Epithelial cell of esophagus (primary cell): ENCODE measurements around the gene APOBEC3B.

ENCODE experiments used
- DNase-seq: peaks from one replicate; pipeline ENCODE4 v3.0.0; 2010; ENCODE audit warnings: low read depth
- H3K4me3 ChIP-seq: 2 replicates; pipeline ENCODE4 v1.5.1; 2011; ENCODE audit warnings: mild to moderate bottlenecking, low read length, control low read depth
- TF ChIP-seq, protein P1 (sequence below): IDR thresholded peaks from 2 replicates; pipeline ENCODE4 v1.5.1; 2011; ENCODE audit warnings: low read depth, mild to moderate bottlenecking, low read length, control low read depth, inconsistent platforms; ENCODE audit not compliant: insufficient read depth; ENCODE audit errors: missing control alignments

APOBEC3B gene

GRCh38 chr22:38964306-38964705 lies 17.8 kb upstream of the APOBEC3B start:
- TF ChIP-seq, protein P1, sequence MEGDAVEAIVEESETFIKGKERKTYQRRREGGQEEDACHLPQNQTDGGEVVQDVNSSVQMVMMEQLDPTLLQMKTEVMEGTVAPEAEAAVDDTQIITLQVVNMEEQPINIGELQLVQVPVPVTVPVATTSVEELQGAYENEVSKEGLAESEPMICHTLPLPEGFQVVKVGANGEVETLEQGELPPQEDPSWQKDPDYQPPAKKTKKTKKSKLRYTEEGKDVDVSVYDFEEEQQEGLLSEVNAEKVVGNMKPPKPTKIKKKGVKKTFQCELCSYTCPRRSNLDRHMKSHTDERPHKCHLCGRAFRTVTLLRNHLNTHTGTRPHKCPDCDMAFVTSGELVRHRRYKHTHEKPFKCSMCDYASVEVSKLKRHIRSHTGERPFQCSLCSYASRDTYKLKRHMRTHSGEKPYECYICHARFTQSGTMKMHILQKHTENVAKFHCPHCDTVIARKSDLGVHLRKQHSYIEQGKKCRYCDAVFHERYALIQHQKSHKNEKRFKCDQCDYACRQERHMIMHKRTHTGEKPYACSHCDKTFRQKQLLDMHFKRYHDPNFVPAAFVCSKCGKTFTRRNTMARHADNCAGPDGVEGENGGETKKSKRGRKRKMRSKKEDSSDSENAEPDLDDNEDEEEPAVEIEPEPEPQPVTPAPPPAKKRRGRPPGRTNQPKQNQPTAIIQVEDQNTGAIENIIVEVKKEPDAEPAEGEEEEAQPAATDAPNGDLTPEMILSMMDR = no peak
- no peak overlapping the region for H3K4me3 ChIP-seq
- no peak for DNase-seq

DNA sequence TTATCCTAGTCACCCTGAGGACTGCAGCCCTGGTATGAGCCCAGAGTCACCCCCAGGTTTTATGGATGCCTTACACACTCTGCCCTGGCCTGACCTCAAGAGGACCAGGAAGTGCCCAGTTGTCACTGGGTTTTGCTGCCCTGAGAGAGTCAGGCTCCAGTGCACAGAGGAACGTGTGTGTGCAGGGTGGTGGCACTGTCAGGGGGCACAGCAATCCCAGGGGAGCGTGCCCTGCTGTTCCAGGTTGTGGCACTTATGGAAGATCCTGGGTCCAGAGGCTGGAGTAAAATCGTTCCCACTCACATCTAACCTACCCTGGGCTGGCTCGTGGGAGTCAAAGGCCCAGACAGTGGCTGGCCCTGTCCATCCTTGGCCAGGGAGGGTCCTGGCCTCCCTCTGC lies 17.2 kb upstream of the APOBEC3B start:
- no peak for DNase-seq
- TF ChIP-seq, protein P1 = no peak
- no peak overlapping the region for H3K4me3 ChIP-seq

DNA sequence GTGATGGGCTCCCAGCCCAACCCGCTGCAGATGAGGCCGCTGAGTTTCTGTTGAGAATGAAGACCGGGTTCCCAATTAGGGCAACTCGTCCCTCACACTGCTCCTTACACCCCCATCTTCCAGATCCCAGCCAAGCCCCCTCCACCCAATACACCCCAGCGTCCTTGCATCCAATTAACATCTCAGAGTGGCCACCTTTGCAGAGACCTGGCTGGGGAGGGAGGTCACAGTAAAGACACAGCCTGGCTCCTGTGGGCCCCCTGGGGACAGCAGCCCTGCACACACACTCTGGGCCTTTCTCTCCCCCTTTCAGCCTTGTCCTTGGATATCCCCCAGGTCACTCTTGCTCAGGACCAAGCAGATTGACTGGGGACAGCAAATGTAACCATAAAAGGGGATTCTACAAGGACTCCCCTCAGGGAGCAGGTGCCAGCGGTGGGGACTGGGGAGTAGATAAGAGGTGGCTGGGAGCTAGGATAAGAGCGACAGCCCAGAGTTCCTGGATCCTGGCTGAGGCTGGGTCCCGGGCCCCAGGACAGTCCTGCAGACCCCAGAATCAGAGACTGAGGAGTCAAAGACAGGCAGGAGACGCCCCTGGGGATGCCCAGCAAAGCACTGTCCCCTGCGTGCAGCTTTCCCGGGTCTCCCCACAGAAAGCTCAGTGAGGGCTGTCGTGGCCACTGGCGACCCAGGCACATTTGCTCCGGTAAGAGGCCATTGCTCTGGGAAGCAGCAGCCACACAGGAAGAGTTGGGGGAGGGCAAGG lies 16.4 kb upstream of the APOBEC3B start:
- TF ChIP-seq, protein P1 = no peak
- H3K4me3 ChIP-seq = no peak overlapping the region
- DNase-seq = no peak

DNA sequence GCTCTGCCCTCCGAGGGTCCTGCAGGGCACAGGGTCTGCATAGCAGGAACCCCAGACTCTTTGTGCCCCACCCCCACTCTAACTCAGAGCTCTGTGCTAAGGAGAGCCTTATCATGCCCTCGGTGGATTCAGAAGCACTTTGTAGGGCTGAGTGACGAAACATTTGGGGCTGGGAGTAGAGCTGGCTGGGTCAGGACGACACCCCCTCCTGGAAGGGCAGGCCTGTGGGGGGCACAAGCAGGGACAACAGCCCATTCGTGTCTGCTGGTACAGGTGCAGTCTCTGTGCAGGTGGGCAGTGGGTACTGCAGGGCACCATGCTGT lies 15.8 kb upstream of the APOBEC3B start:
- DNase-seq = no peak
- H3K4me3 ChIP-seq = no peak overlapping the region
- TF ChIP-seq, protein P1 = no peak

GRCh38 chr22:38966942-38967341 lies 15.2 kb upstream of the APOBEC3B start:
- H3K4me3 ChIP-seq = no peak overlapping the region
- DNase-seq = no peak
- TF ChIP-seq, protein P1 = no peak

DNA sequence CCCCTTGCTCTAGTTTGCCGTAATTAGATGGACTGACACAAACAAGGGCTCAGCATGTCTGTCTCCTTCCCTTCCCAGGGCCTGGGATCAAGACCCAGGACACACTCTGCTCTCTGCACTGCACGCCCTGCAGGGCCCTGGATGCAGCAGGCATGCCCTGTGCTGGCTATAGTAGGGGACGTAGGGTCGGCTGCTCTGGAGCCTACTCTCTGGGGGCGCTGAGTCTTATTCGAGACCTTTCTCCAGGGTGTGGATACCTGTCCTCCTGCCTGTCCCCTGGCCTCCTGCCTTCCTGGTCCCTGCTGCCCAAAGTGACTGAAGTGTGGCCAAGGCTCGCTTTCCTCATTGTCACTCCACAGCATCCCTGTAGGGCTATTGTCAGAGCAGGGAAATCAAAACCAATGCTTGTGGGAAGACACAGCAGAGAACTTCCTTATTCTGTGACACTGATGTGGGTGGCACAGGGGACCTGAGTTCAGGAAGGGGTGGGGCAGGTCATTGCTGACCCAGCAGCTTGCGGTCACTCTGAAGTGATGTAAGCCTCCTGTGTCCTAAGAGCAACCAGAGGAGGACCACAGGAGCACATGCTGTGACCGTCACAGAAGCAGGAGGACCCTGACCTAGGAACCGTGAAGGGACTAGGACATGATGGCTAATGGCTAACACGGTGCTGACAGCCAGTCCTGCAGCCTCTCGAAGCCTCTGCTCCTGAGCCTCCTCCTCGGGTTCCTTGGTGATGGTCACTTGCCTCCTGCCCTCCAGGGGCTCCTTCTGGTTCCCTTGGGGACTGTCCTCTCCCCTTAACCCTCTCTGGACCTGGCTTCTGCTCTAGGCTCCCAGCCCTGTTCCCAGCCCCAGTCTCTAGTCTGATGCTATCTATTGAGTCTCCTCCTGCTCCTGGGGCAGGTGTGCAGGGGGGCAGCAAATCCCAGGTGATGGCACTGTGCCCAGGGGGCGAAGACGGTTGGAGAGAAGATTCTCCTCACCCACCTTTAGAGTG lies 14.4 kb upstream of the APOBEC3B start:
- TF ChIP-seq, protein P1 = no peak
- H3K4me3 ChIP-seq = no peak overlapping the region
- DNase-seq = no peak
